HepG2 (cell line): ENCODE results near the gene IL22RA1. TPM values are rescaled to one million over a fixed set of nuclear protein-coding genes. Genes with fewer than 3 reads are reported as not detected.

Experiments used
- CEBPZ ChIP-seq: IDR thresholded peaks from 2 replicates; pipeline ENCODE4 v1.6.1; 2012; ENCODE audit warnings: low read length, improper control_type of control experiment
- HIVEP1 ChIP-seq: sonication (generic); formaldehyde crosslinking; IDR thresholded peaks from 2 replicates; pipeline ENCODE4 v1.4.0; 2020; ENCODE audit warnings: mild to moderate bottlenecking, missing genetic modification reagents
- HMG20A ChIP-seq: IDR thresholded peaks from 2 replicates; pipeline ENCODE4 v1.6.1; 2016; ENCODE audit warnings: borderline replicate concordance
- IKZF4 ChIP-seq: sonication (generic); formaldehyde crosslinking; IDR thresholded peaks from 2 replicates; pipeline ENCODE4 v1.5.1; 2020; ENCODE audit warnings: borderline replicate concordance, mild to moderate bottlenecking, low read depth, missing genetic modification reagents; ENCODE audit errors: not compliant biosample characterization
- MED8 ChIP-seq: sonication (generic); formaldehyde crosslinking; IDR thresholded peaks from 2 replicates; pipeline ENCODE4 v1.8.1; 2023; ENCODE audit warnings: mild to moderate bottlenecking, missing genetic modification reagents; ENCODE audit not compliant: insufficient replicate concordance
- MTF1 ChIP-seq: sonication (generic); formaldehyde crosslinking; IDR thresholded peaks from 2 replicates; pipeline ENCODE4 v1.5.0; 2020; ENCODE audit warnings: missing genetic modification reagents
- NBN ChIP-seq: fragments of 450-650 bp; conservative IDR thresholded peaks from 2 replicates; pipeline ENCODE4 v1.6.1; 2017
- NRL ChIP-seq: sonication (generic); formaldehyde crosslinking; IDR thresholded peaks from 2 replicates; pipeline ENCODE4 v1.5.0; 2020; ENCODE audit warnings: missing genetic modification reagents, mild to moderate bottlenecking, moderate library complexity, borderline replicate concordance
- PBX3 ChIP-seq: sonication (generic); formaldehyde crosslinking; IDR thresholded peaks from 2 replicates; pipeline ENCODE4 v1.8.1; 2023; ENCODE audit warnings: missing genetic modification reagents, inconsistent platforms, borderline replicate concordance
- TFAP4 ChIP-seq: sonication (generic); IDR thresholded peaks from 2 replicates; pipeline ENCODE4 v1.6.1; 2016; ENCODE audit warnings: low read depth, borderline replicate concordance
- TMF1 ChIP-seq: sonication (generic); formaldehyde crosslinking; IDR thresholded peaks from 2 replicates; pipeline ENCODE4 v1.8.1; 2022; ENCODE audit warnings: low read depth, missing genetic modification reagents
- XBP1 ChIP-seq: sonication (generic); formaldehyde crosslinking; IDR thresholded peaks from 2 replicates; pipeline ENCODE4 v1.5.0; 2020; ENCODE audit warnings: missing genetic modification reagents
- ZBTB38 ChIP-seq: sonication (generic); formaldehyde crosslinking; IDR thresholded peaks from 2 replicates; pipeline ENCODE4 v1.5.1; 2020; ENCODE audit warnings: mild to moderate bottlenecking, missing genetic modification reagents
- ZGPAT ChIP-seq: IDR thresholded peaks from 2 replicates; pipeline ENCODE4 v1.6.1; 2016; ENCODE audit warnings: mild to moderate bottlenecking
- ZNF136 ChIP-seq: sonication (generic); formaldehyde crosslinking; IDR thresholded peaks from 2 replicates; pipeline ENCODE4 v1.8.1; 2022; ENCODE audit warnings: low read depth, mild to moderate bottlenecking, moderate library complexity, missing genetic modification reagents
- ZNF430 ChIP-seq: sonication (generic); formaldehyde crosslinking; IDR thresholded peaks from 2 replicates; pipeline ENCODE4 v1.9.0; 2021; ENCODE audit warnings: mild to moderate bottlenecking, missing genetic modification reagents
- ZNF784 ChIP-seq: sonication (generic); formaldehyde crosslinking; IDR thresholded peaks from 2 replicates; pipeline ENCODE4 v1.5.1; 2020; ENCODE audit warnings: missing genetic modification reagents, mild to moderate bottlenecking, borderline replicate concordance
- polyA plus RNA-seq, 8 experiments: library from polyadenylated mRNA; depleted of rRNA in 3 of 8; stranded (reverse) in 7 of 8; unstranded in 1 of 8; fragments of >200 nt; fragmentation: Illumina TruSeq in 4 of 8; extraction: Trizol in 4 of 8; gene quantifications; 2 replicates each; pipeline versions ENCODE4 v1.2.1 to v1.2.3, GENCODE V29; 2011 to 2016; ENCODE audit warnings: low read depth in 4 of 8, missing spikeins in 1 of 8, mixed read lengths in 1 of 8; ENCODE audit not compliant: insufficient read depth in 1 of 8
- total RNA-seq, 5 experiments: library from RNA; depleted of rRNA; stranded (reverse); fragments of >200 nt; fragmentation: Illumina TruSeq; extraction: Trizol; gene quantifications; 2 replicates each; pipeline ENCODE4 v1.2.3, GENCODE V29; 2016; ENCODE audit warnings: low read depth in 1 of 5
- TF ChIP-seq, protein P1 (sequence below), 2 experiments: fragments of 450-650 bp in 1 of 2; sonication (generic) in 1 of 2; formaldehyde crosslinking; IDR thresholded peaks; 2 replicates each; pipeline versions ENCODE4 v1.5.0 to v1.8.0; 2020 to 2022; ENCODE audit warnings: mild to moderate bottlenecking in 1 of 2, missing genetic modification reagents in 1 of 2
- TF ChIP-seq, protein P2 (sequence below): sonication (generic); formaldehyde crosslinking; IDR thresholded peaks from 2 replicates; pipeline ENCODE4 v1.4.0; 2020; ENCODE audit warnings: missing genetic modification reagents

IL22RA1 gene
- total and polyA plus RNA-seq, 2 of the 13 experiments (the other 11 are each of a cell fraction or from before 2014, with no cell fraction given), result 4.4 to 10.2 TPM

GRCh38 chr1:24118410-24119242 is 24.3 kb downstream of the IL22RA1 start (continued):
- peak; percentile 65 for TF ChIP-seq ZGPAT (CRISPR knock-in tag)
- no peak for TF ChIP-seq NRL (CRISPR knock-in tag)
- TF ChIP-seq PBX3 (CRISPR knock-in tag), result no peak
- no peak for TF ChIP-seq IKZF4 (CRISPR knock-in tag)
- TF ChIP-seq, protein P1, sequence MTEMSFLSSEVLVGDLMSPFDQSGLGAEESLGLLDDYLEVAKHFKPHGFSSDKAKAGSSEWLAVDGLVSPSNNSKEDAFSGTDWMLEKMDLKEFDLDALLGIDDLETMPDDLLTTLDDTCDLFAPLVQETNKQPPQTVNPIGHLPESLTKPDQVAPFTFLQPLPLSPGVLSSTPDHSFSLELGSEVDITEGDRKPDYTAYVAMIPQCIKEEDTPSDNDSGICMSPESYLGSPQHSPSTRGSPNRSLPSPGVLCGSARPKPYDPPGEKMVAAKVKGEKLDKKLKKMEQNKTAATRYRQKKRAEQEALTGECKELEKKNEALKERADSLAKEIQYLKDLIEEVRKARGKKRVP (CRISPR knock-in tag; IDR thresholded peaks at IDR 0.05), result no peak
- peak; percentile 31 for TF ChIP-seq MED8 (CRISPR knock-in tag)
- no peak for TF ChIP-seq ZNF430 (CRISPR knock-in tag)
- no peak for TF ChIP-seq ZNF784 (CRISPR knock-in tag)
- no peak for TF ChIP-seq CEBPZ
- TF ChIP-seq ZBTB38 (CRISPR knock-in tag), result no peak
- no peak for TF ChIP-seq MTF1 (CRISPR knock-in tag)
- peak; percentile 68 for TF ChIP-seq TFAP4
- no peak for TF ChIP-seq ZNF136 (CRISPR knock-in tag)
- TF ChIP-seq TMF1 (CRISPR knock-in tag), result no peak
- peak; percentile 40; the same call in 1 of the 2 replicates for TF ChIP-seq HMG20A (CRISPR knock-in tag)
- no peak for TF ChIP-seq NBN
- TF ChIP-seq, protein P2, sequence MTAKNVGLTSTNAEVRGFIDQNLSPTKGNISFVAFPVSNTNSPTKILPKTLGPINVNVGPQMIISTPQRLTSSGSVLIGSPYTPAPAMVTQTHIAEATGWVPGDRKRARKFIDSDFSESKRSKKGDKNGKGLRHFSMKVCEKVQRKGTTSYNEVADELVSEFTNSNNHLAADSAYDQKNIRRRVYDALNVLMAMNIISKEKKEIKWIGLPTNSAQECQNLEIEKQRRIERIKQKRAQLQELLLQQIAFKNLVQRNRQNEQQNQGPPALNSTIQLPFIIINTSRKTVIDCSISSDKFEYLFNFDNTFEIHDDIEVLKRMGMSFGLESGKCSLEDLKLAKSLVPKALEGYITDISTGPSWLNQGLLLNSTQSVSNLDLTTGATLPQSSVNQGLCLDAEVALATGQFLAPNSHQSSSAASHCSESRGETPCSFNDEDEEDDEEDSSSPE (CRISPR knock-in tag), result no peak
- TF ChIP-seq XBP1, result no peak
- no peak for TF ChIP-seq HIVEP1 (CRISPR knock-in tag)
